HG02759 (cell line): ENCODE data around the gene NAA38.

Source experiments
- ATAC-seq: cut with Tn5 transposase; IDR thresholded peaks from one replicate; pipeline ENCODE4 v1.9.1; 2021; ENCODE audit warnings: mild to moderate bottlenecking, moderate library complexity; ENCODE audit not compliant: unreplicated experiment

Gene NAA38

GRCh38 chr17:7852919-7853690 is 4.3 kb downstream of the NAA38 start:
- no peak for ATAC-seq

GRCh38 chr17:7852262-7852670 is 5.1 kb downstream of the NAA38 start:
- ATAC-seq, result no peak

- ATAC-seq, result peak; percentile 85
Measured at GRCh38 chr17:7851438-7852261, 5.7 kb downstream of the NAA38 start.

- no peak for ATAC-seq
Measured at GRCh38 chr17:7850701-7851437, 6.5 kb downstream of the NAA38 start.

- ATAC-seq, result no peak
Measured at GRCh38 chr17:7849751-7850504, 7.4 kb downstream of the NAA38 start.

GRCh38 chr17:7849130-7849750 is 8.1 kb downstream of the NAA38 start:
- ATAC-seq, result no peak

- ATAC-seq, result no peak
Measured at GRCh38 chr17:7848739-7849129, 8.6 kb downstream of the NAA38 start.

GRCh38 chr17:7848131-7848579 is 9.2 kb downstream of the NAA38 start:
- ATAC-seq, result no peak

- no peak for ATAC-seq
Measured at GRCh38 chr17:7846765-7847661, 10.3 kb downstream of the NAA38 start.

- no peak for ATAC-seq
Measured at GRCh38 chr17:7846063-7846735, 11.2 kb downstream of the NAA38 start.

GRCh38 chr17:7845359-7846062 is 11.8 kb downstream of the NAA38 start:
- no peak for ATAC-seq

- ATAC-seq, result peak; percentile 46
Measured at GRCh38 chr17:7844292-7845154, 12.8 kb downstream of the NAA38 start.

- ATAC-seq, result peak; percentile 39
Measured at GRCh38 chr17:7843536-7844291, 13.6 kb downstream of the NAA38 start.

GRCh38 chr17:7843257-7843535 is 14.2 kb downstream of the NAA38 start:
- no peak for ATAC-seq

- peak; percentile 30 for ATAC-seq
Measured at GRCh38 chr17:7842380-7843256, 14.7 kb downstream of the NAA38 start.
